T47D (cell line): Measurements from ENCODE around the gene EBF4.
A peak's percentile ranks its signal among the peaks of the same experiment; 100 is the strongest.
"Not testable (repeated sequence)": the region's sequence is repeated elsewhere in the genome, so short reads cannot be mapped to it uniquely, and the experiment has no call there.

Experiments
- DNase-seq, 2 experiments: peaks; one replicate each; pipeline versions ENCODE4 v3.0.0 to v3.0.0-alpha.2; 2011 to 2012; ENCODE audit warnings: low read depth in 1 of 2, low spot score in 1 of 2
- JUND ChIP-seq: IDR thresholded peaks from 2 replicates; pipeline ENCODE4 v1.6.1; 2012; ENCODE audit warnings: low read depth
- in situ Hi-C: cut with HindIII; loops from 2 replicates; pipeline ENCODE4 v1.10.0; 2016; ENCODE audit warnings: low sequenced_read_pairs, low pct_unique_long_range_greater_than_20kb

Gene EBF4

DNA sequence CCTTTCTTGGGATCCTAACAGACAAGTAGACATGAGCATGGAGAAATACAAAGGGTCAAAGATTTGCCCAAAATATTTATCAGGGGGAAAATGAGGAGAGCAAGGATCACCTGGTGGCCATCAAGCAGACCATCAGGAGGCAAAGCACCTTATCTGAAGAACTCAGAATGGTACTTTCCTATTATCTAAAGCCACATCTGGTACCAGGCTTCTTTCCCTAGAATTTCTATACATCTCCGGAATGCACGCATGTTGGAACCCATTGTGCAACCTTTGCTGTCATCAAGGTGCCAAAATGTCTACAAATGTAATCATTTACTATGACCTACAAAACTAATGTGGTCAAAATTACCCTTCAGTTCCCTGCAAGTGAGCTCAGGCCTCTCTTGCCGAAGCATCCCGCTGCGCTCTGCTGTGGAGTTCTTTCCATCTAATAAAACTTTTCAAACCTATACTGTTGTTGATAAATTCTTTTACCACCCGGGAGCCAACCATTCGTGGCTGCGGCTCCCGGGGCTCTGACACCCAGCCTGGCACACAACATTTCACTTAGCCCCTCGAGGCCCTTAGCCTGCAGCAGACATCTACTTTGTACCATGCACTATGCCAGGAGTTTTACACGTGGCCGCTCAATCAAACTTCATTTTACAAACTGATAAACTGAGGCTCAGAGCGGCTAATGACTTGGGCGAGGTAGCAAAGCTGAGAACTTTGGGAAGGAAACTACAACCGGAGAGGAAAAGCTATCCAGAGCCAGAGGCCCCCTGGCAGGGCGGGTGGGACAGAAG is 111.7 kb downstream of the EBF4 start:
- DNase-seq = no peak
- in situ Hi-C loops = no loop called here
- TF ChIP-seq JUND = no peak

DNA sequence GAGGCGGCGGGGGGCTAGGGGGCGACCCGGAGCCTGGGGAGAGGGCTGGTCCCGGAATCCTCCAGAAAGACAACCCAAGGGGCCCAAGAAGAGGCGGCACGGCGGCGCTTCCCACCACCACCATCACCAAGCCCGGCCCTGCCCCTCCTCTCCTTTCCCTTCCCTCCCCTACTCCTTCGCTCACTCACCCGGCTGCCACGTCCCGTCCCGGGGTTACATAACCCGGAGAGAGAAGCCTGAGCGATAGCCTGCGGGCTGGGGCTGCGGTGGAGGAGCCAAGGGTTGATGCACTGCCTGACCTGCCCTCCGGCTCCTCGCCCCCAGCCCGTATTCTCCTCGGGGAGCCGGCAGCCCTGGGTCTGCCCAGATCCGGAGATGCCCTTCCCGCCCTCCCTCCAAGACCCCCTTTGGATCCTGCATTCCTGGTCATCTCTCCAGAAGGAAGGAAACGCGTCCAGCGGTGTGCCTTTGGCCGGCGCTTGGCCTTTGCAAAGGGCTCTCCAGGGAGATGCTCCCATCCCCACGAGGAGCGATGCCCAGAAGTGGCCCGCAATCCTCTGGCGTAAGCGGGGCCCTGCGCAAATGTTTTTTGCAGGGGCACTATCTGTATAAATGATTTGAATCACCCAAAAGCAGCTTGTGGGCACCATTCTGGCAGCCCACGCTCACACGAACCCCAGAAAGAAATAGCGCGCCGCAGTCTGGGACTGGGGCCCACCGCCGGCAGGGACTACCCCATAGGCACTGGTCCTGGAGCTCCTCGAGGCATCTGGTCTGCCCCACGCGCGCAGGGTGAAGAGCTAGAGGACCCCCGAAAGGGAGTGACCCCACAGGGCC is 112.5 kb downstream of the EBF4 start:
- DNase-seq = no peak
- in situ Hi-C loops = no loop called here
- no peak for TF ChIP-seq JUND

DNA sequence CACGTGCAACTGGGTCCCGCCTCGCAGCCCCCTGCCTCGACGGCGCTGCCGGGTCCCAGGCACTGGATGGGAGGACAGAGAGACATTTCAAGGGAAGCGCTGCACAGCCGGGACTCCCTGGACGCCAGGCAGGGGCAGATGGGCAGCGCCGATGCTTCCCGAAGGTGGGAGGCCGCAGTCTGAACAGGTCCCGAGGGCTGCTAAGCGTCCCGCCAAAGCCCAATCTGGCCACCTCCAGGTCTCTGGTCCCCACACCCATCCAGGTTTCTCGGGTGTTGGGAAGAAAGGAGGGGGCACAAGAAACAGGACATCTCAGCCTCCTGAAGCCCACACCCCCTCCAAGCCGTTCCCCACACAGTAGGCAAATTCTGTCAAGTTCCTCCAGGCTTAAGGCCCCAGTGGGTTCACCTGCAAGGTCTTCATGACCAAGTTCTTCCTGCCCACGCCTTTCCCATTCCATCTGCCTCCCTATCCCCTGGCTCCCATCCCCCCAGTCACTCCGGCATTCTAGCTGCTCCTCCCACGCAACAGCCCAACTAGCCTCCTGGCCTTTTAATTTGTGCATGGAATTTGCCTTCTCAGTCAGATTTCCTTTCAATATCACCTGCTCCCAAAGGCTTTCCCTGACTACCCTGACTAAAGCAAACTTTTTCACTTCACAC is 113.2 kb downstream of the EBF4 start:
- peak in 1 of 2 experiments; percentile 35 for DNase-seq
- no peak for TF ChIP-seq JUND
- in situ Hi-C loops = no loop called here

- in situ Hi-C loops = no loop called here
- no peak for DNase-seq
- no peak for TF ChIP-seq JUND
These were observed 113.7 kb downstream of the EBF4 start for GRCh38 chr20:2806351-2806701.

DNA sequence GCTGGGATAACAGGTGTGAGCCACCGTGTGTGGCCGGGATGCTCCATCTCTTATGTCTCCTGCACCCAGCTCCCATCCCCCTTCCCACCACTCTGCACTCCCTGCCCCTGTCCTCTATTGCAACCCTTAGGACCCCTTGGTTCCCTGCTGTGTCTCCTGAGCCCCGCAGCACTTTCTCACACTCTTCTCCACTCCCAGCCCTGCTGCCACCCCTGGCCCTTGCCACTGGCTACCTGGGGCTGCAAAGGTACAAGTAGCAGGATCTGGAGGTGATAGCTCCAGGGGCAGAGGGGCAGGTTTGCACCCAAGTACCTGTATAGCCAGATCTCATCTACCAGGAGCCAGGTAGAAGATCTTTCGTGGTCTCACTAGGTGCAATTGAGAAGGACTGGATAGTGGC is 114.4 kb downstream of the EBF4 start:
- in situ Hi-C loops = no loop called here
- DNase-seq = no peak
- TF ChIP-seq JUND = no peak

DNA sequence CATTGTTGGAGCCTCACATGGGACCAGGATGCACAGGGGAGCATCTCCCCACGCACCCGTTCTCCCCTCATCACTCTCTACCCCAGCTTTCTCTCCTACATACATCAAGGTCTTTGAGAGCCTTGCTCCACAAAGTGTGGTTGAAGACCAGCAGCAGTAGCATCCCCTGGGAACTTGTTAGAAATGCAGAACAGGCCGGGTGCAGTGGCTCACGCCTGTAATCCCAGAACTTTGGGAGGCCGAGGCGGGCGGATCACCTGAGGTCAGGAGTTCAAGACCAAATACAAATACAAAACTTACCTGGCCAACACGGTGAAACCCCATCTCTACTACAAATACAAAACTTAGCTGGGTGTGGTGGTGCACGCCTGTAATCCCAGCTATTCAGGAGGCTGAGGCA is 115.3 kb downstream of the EBF4 start:
- in situ Hi-C loops, DNase-seq: not testable (repeated sequence)

GRCh38 chr20:2809690-2810089 is 117.1 kb downstream of the EBF4 start:
- in situ Hi-C loops = no loop called here
- DNase-seq = no peak
- no peak for TF ChIP-seq JUND
